Suppressor macrophage treated with lipopolysaccharide for 1 hour (primary cell): ENCODE results near the gene ERVH48-1.
"Not testable (repeated sequence)": the region's sequence is repeated elsewhere in the genome, so short reads cannot be mapped to it uniquely, and the experiment has no call there.

Experiments used
- DNase-seq, 3 donors: peaks; one replicate each; pipeline ENCODE4 v3.0.0-alpha.2; 2020 to 2022

Gene ERVH48-1

DNA sequence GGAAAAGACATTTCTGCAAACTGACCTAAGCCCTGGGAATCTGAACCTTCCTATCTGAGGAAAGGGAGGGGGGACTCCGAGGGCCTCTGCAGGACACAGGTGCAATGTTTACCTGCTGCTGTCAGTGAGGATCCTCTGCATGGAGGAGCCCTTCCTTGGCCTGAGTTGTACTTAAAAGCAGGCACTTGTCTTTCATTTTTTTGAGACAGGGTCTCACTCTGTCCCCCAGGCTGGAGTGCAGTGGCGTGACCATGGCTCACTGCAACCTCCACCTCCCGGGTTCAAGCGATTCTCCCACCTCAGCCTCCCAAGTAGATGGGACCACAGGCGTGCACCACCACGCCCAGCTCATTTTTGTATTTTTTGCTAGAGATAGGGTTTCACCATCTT is 13.2 kb upstream of the ERVH48-1 start:
- not testable (repeated sequence) for DNase-seq

- DNase-seq = no peak
Measured at GRCh38 chr21:42937960-42938605, 12.7 kb upstream of the ERVH48-1 start.

DNA sequence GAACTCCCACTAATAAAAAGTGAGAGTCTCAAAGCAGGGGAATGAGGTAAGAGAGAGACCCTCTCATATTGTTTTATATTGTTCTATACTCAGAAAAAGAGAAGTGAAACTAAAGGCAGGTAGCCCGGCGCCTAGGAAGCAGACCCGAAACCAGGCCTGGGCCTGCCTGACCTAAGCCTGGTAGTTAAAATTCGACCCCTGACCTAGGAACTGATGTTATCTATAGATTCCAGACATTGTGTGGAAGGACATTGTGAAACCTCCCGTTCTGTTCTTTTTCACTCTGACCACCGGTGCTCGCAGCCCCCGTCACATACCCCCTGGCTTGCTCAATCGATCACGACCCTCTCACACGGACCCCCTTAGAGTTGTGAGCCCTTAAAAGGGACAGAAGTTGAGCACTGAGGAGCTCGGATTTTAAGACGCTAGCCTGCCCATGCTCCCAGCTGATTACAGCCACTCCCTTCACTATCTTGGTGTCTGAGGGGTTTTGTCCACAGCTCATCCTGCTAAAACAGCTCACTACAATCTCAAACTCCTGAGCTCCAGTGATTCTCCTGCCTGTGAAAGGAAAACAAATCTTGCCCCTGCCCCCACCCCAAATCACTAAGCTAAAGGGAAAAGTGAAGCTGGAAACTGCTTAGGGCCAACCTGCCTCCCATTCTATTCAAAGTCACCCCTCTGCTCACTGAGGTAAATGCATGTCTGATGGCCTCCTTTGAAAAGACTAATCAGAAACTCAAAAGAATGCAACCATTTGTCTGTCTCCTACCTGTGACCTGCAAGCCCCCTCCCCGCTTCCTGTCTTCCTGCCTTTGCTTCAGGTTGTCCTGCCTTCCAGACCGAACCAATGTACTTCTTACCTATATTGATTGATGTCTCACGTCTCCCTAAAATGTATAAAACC is 11.9 kb upstream of the ERVH48-1 start:
- DNase-seq = not testable (repeated sequence)

- not testable (repeated sequence) for DNase-seq
Measured at GRCh38 chr21:42936360-42936759, 10.9 kb upstream of the ERVH48-1 start.

DNA sequence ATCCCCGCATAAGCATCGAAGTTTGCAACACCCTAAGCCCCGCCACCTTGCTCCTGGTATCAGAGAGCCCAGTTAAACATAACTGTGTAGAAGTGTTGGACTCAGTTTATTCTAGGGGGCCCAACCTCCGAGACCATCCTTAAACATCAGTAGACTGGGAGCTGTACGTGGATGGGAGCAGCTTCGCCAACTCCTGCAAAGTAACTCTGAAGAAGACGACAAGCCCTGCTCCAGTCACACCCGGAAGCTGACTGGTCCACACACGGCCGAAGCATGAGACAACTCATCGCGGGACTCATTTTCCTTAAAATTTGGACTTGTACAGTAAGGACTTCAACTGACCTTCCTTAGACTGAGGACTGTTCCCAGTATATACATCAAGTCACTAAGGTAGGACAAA is 8.5 kb upstream of the ERVH48-1 start:
- DNase-seq = not testable (repeated sequence)

DNA sequence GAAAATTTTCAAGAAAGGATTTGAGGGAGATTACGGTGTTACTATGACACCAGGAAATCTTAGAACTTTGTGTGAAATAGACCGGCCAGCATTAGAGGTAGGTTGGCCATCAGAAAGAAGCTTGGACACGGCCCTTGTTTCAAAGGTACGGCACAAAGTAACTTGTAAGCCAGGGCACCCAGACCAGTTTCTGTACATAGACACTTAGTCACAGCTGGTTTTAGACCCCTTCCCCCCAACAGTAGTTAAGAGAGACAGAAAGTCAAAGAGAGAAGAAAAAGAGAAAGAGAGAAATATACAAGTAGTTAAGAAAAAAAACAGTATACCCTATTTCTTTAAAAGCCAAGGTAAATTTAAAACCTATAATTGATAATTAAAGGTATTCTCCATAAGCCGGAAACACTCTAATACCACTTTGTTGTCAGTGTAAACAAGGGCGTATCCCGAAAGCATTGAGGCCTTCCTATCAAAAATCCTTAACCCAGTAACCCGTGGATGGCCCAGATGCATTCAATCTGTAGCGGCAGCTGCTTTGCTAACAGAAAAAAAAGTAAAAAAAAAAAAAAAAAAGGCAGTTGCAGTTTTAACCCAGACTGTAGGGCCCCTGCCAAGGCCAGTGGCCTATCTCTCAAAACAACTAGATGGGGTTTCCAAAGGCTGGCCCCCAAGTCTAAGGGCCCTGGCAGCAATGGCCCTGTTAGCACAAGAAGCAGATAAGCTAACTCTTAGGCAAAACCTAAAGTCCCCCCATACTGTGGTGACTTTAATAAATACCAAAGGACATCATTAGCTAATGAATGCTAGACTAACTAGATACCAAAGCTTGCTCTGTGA is 7.9 kb upstream of the ERVH48-1 start:
- DNase-seq = not testable (repeated sequence)

- not testable (repeated sequence) for DNase-seq
Measured at GRCh38 chr21:42932378-42933136, 7.1 kb upstream of the ERVH48-1 start.

DNA sequence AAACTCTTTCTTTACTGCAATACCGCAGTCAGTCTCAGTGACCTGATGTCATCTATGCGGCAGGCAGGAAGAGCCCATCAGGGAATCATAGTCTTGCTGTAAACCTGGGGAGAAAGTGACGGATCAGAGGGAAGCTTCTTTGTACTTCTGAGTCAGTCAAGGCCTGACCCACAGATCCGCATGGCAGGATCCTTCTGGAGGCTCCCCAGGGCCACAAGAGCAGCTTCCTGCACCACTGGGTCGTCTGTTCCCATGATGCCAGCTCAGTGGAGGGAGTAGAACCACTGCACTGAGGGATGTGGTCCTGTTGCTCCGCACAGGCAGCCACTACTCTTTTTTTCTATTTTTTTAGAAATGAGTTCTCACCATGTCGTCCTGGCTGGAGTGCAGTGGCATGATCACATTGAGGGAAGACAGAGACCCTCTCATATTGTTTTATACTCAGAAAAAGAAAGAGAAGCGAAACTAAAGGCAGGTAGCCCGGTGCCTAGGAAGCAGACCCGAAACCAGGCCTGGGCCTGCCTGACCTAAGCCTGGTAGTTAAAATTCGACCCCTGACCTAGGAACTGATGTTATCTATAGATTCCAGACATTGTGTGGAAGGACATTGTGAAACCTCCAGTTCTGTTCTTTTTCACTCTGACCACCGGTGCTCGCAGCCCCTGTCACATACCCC is 6.3 kb upstream of the ERVH48-1 start:
- no peak for DNase-seq

- DNase-seq = no peak
Measured at GRCh38 chr21:42929969-42930368, 4.5 kb upstream of the ERVH48-1 start.

DNA sequence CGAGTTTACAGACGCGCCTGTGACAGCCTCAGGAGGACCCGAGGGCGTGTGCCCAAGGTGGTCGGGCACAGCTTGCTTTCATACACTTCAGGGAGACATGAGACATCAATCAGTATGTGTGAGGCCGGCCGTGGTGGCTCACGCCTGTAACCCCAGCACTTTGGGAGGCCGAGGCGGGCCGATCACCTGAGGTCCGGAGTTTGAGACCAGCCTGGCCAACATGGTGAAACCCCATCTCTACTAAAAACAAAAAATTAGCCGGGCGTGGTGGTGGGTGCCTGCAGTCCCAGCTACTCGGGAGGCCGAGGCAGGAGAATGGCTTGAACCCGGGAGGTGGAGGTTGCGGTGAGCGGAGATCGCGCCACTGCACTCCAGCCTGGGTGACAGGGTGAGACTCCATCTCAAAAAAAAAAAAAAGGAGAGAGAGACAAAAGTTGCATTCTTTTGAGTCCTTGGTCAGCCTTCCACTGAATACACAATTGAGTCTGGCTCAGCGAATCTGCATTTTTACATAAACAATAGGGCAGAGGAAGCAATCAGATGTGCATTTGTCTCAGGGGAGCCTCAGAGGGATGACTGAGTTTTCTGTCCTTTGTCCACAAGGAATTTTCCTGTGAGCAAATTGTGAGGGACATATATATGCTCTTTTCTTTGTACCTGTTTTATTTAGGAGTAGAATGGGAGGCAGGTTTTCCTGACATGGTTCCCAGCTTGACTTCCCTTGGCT is 2.2 kb upstream of the ERVH48-1 start:
- not testable (repeated sequence) for DNase-seq

DNA sequence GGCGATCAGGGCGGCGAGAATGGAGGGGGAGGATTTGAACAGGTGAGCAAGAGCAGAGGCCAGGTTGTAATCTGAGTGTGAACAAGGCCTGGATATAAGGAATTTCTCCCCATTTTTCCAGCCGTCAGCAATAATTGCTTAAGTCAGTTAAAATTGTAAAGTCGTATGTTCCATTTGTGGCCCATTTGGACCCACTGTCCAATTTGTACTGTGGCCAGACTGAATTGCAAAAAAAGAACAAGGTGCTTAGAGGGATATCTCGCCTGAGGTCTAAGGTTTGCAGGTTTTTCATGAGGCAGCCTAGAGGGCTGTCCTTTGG is 1.0 kb downstream of the ERVH48-1 start:
- DNase-seq = no peak

DNA sequence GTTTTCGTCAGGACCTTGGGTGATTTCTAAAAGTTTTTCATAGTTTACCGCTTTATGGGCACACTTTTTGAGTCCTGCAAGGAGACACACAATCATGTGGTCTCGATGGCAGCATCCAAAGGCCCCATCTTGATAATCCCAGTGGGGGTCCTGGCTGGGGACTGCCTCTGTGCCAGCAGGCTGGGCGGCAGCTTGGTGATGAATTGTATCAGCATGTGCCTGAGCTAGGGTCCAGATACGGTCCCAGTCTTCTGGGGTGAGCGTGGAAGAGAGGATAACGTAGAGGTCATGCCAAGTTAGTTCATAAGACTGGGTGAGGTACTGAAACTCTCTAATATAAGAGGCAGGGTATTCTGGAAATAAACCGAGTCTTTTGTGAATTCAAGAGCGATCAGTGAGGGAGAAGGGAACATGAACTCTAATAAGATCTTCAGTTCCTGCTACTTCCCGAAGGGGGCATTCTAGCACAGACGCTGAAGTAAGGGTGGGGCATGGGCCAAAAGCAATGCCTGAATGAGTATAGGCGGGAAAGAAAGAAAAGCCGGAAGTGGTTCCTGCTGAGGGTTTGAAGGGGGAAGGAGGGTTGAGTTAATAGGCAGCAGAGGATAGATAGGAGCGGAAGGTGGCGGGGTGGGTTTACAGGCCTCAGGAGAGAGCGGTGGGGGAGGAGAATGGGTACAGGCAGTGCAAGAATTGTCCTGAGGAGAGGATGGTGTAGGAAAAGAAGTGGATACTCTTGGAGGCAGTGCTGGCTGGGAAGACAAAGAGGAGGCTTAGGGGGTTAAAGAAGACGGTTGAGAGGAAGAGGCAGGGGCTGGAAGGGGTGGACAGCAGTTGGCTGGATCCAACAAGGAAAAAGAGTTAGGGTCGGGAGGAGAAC is 1.6 kb downstream of the ERVH48-1 start:
- peak; percentile 86 to 88 (median 88) for DNase-seq

DNA sequence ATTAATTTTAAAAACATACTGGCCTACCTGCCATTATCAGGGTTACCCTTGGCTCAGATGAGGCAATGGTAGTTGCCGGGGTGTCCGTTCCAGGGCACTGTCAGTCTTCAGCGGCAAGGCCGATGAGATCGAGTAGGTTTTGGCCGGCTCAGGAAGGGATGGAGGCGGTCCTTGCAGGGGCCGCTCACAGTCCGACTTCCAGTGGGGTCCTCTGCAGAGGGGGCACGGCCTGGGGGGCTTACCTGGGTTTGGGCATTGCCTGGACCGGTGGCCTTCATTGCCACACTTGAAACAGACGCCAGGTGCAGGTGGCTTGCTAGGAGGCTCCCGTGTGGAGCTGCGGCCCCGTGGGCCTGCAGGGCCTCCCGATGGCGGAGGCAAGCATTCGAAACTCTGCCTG is 2.5 kb downstream of the ERVH48-1 start:
- no peak for DNase-seq

DNA sequence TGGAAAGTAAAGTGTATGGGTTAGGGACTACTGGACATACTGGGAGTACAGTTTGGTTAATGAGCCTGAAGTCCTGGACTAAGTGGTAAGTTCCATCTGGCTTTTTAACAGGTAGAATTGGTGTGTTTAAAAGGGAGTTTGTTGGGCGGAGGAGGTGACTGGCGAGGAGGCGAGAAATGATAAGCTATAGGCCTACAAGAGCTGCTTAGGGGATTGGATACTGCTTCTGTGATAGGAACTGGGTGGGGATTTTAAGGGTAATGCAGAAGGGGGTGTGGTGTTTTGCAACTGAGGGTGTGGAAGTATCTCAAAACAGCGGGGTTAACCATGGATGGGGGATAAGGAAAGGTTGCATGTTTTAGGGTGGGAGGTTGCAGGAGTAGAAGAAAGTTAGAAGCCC is 3.5 kb downstream of the ERVH48-1 start:
- no peak for DNase-seq

GRCh38 chr21:42918291-42918690 is 7.1 kb downstream of the ERVH48-1 start:
- DNase-seq = no peak

- no peak for DNase-seq
Measured at GRCh38 chr21:42913476-42913875, 12.0 kb downstream of the ERVH48-1 start.

DNA sequence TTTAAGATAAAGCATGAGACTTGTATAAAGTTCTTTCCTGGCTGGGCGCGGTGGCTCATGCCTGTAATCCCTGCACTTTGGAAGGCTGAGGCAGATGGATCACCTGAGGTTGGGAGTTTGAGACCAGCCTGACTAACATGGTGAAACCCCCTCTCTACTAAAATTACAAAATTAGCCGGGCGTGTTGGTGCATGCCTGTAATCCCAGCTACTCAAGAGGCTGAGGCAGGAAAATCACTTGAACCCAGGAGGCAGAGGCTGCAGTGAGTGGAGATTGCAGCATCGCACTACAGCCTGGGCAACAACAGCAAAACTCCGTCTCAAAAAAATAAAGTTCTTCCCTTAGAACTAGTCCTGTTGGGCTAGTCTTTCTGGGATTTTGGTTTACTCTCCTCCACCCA is 13.5 kb downstream of the ERVH48-1 start:
- not testable (repeated sequence) for DNase-seq

DNA sequence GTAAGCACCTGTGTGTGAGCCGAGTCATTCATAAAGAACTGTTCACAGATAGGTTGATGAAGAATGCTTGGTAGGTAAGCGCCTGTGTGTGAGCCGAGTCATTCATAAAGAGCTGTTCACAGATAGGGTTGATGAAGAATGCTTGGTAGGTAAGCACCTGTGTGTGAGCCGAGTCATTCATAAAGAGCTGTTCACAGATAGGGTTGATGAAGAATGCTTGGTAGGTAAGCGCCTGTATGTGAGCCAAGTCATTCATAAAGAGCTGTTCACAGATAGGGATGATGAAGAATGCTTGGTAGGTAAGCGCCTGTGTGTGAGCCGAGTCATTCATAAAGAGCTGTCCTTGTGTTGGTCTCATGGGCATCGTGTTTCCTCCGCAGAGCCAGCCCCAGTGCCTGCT is 16.9 kb downstream of the ERVH48-1 start:
- DNase-seq = not testable (repeated sequence)

- no peak for DNase-seq
Measured at GRCh38 chr21:42906233-42906632, 19.2 kb downstream of the ERVH48-1 start.

GRCh38 chr21:42905195-42905594 is 20.2 kb downstream of the ERVH48-1 start:
- no peak for DNase-seq
